GM19025 (cell line): ENCODE data around the gene CCDC188.

ENCODE experiments used
- ATAC-seq: cut with Tn5 transposase; IDR thresholded peaks from one replicate; pipeline ENCODE4 v1.9.1; 2021; ENCODE audit warnings: mild to moderate bottlenecking, low read depth, moderate library complexity; ENCODE audit not compliant: unreplicated experiment

CCDC188 gene

GRCh38 chr22:20123366-20124082 is 27.3 kb downstream of the CCDC188 start:
- no peak for ATAC-seq

GRCh38 chr22:20121856-20122415 is 28.9 kb downstream of the CCDC188 start:
- ATAC-seq: no peak

DNA sequence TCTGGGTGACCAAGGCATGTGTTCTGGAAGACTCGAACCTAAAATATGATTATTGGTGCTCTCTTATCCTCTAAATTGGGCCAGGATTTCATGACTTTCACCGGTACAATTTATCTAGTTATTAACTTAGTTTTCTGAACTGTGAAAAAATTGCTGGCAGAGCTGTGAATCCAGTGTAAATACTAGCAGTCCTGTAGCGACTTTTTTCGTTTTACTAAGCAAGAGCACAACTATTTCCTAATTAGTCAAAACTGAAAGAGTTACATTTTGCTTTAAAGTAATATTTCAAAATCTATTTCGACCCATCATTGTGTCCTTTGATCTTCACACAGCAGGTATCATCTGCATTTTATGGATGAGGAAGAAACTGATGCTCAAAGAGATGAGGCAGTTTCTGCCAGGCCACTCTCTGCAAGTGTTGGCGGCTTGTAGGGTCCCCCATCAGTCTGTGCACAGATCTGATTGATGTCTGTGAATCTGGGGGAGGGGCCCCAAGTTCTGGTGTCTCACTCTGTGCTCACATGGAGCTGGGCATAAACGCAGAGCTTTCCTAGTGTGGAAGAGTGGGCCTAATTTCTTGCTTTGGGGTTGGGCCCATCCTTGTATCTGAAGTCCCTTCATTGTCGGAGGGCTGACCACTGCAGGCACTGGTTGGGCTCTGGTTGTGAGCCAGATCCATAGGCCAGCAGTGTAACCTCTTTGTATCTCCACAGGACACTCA is 32.4 kb downstream of the CCDC188 start:
- no peak for ATAC-seq

DNA sequence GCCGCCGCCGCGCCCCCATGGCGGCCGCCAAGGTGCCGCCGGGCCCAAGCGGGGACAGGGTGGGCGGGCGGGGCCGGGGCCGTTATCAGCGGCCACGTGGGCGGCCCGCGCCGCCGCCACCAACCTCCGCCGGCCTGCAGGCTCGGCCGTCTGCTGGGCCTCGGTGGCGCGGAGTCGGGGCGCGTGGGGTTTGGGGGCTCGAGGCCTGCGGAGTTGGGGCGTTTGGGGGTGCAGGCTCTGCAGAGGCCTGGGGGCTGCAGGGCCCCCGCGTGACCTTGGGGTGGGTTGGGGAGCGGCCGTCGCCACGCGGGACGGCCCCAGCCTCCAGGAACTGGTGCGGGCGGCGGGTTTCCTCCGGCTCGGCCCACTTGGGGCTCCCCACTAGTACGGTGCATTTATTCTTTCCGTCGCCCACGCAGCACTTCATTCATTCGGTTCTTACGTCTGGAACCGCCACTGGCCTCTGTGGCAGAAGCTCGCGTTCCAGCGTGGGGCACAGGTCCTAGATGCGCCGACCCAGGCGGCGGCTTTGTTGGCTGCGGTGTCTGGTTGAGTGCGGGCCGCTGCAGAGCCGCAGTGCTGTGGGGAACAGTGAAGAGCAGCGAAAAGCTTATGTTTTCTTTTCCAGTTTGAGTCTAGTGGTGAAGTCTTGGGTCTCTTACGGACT is 33.1 kb downstream of the CCDC188 start:
- peak; percentile 14 for ATAC-seq

DNA sequence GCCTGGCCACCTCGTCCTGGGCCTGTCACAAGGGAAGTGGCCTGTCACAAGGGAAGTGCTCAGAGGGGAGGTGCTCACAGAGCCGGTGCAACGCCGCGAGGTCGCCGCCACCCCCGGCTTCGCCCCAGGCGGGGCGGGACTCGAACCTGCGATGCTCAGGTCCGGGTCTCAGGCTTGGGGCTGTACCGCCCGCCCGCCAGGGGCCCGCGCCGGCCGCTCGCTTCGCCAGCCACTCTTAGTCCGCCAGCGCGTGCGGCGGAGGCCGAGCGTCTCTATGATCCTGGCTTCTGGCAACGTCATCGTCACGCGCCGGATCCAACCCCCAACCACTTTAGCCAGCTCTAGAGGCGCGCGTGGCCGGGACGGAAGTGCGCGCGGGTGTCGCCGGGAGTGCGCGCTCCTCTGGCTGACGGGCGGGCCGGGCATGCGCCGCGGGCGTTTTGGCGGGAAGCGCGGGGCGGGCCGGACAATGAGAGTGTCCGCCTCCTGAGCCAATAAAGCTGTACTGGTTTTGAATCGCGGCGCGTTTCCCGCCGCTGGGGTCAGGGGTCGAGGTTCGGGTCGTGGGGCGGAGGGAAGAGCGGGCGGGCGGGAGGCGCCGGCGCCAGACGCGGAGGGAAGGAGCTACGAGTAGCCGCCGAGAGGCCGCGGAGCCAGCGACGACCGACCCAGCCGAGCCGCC is 33.8 kb downstream of the CCDC188 start, which contains the start of gene TRMT2A:
TRMT2A (minus strand) TSS at position 276 of the 682 bp plus-strand sequence. CDS start 320 bp downstream, outside the sequence.
- peak; percentile 80 for ATAC-seq

DNA sequence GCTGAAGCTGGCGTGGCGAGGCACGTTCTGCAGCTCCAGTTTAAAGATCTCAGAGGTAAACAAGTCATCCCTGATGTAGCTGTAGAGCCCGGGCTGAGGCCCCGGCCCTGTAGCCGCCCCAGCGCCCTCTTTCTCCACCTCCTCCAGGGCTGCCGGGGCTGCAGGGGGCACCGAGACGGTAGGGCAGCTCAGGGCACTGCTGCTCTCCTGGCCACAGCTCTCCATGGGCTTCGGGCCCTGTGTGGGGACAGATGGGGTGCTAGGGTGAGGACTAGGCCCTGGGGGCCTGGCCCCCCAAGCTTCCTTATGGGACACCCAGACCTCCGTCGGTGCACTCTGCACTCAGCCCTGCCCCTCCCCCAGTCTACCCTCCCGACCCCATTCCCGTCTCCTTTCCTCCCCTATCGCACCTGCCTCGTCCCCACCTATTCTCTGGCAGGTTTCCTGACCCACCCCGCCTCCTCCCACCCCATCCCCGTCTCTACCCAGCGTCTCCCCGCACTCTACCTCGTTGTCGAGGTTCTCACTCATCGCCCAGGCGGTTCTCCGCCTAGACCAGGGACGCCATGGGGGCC is 34.4 kb downstream of the CCDC188 start:
- no peak for ATAC-seq

DNA sequence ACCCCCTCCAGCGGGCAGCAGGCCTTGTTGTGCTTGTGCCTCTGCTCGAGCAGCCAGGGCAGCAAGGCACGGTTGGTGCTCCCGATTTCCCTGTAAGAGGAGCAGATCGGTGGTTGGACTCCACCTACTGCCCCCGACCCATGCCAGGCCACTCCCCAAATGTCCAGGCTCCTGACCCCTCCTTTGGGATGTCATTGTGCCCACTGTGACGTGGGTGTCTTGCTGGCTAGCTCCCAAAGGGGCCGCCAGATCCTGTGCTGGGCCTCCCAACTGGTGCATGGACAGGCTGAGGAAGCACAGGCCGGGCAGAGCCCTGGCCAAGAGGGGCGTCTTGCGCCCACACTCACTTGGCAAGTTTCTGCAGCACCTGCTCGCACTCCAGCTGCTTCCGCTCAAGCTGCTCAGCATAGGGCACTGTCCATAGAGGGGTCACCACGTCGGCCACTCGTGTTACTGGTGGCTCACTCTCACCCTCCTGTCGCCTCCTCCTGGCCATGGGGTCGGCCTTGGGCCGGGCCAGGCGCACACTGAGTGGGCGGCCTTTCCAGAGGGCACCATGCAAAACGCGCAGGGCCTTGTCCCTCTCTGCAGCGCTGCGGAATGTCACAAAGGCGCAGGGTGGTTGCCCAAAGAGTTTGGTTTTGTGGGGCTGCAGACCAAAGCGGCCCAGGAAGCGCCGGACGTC is 35.0 kb downstream of the CCDC188 start, which contains the start of gene RANBP1:
RANBP1 (plus strand) TSS at position 414 of the 685 bp plus-strand sequence; CDS start at position 495, 81 bp downstream.
- ATAC-seq: no peak

DNA sequence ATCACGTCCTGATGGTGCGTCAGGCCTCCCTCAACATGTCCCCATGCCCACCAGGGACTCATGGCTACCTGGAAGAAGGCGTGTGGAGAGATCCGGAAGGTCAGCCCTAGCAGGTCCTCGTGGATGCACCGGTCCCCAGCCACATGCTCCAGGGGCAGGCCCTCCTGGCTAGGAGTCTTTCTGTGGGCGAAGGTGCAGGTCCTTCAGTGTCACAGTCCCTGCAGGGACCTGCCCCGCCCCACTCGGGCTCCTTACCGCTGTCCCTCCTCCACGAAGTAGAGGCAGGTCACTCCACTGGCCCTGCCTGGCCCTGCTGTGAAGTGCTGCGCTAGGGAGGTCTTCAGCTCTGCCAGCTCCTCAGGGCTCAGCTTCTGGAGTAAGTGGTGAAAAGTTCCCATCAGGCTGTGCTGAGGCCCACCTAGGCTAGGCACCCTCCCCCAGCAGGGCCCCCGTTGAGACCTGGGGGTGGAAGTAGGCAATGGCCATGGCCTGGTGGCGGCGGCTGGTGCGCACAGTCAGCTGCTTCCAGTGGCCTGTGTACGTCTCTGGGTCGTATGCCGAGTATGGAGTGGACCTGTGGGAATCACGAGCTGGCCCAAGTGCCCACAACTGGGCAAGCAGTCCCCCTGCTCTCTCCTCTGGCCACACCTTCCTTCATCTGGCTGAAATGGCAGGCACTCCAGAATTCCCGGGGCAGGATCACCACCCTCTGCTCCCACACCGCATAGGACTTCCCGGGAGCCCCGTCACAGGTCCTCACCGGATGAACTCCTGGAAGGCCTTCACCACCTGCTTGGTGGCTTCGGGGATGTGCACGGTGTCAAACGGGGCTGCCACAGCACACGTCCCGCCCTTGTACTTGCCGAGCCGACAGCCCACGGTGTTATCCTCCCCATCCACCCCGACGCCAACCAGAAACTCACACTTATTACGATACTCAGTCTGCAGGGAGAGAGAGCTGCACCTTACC is 36.1 kb downstream of the CCDC188 start:
- ATAC-seq: no peak

GRCh38 chr22:20113551-20114310 is 37.1 kb downstream of the CCDC188 start:
- no peak for ATAC-seq

DNA sequence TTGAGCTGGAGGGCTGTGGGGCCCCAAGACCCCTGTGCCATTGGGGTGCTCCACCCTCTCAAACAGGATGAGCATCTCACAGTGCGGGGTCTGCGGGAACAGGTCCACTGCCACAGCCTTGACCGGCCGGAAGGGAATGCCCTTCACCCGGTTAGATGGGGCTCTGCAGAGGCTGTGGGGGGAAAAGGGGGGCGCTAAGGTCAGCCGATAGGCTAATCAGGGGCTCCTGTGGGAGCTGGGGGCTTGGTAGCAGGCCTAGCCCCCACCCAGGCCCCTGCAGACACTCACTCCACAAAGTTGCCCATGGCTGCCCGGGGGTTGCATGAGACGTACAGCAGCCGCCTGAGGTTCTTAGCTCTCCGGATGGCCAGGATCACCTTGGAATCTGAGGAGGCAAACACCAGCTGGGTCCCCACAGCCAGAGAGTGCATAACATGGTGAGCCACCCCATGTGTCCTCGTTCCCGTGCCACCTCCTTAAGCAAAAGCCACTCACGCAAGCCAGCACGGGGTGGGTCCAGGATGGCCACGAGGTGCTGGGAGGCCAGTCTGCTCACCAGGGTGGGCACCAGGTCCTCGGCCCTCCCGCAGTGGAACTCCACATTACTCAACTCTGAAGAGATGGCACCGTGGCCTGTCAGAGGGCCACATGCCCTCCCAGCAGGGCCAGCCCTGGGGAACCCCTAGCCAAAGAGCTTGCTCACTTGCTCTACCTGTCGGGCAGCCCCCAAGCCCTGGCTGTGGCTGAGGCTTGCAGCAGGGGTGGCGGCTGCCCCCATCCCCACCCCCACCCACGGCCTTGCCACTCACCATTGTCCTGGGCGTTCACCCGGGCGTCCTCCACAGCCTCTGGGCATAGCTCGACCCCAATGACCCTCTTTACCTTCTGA is 38.0 kb downstream of the CCDC188 start:
- ATAC-seq: no peak

- ATAC-seq: no peak
These were observed 38.9 kb downstream of the CCDC188 start for GRCh38 chr22:20111689-20112622.

- ATAC-seq: no peak
These were observed 39.7 kb downstream of the CCDC188 start for GRCh38 chr22:20111045-20111688.

- no peak for ATAC-seq
These were observed 40.4 kb downstream of the CCDC188 start for GRCh38 chr22:20110359-20110985.
